ENCODE results near the gene SLC26A11. TPM values are rescaled to one million over a fixed set of nuclear protein-coding genes. Genes with fewer than 3 reads are reported as not detected.

The SLC26A11 gene
- total and polyA plus RNA-seq, 2 of the 13 experiments (the other 11 are each of a cell fraction or from before 2014, with no cell fraction given), result 8.7 to 13.2 TPM

- TF ChIP-seq CEBPB (IDR thresholded peaks at IDR 0.05; ENCODE audit: borderline replicate concordance, low read depth, low read length) (no peak), IRF2 (CRISPR knock-in tag; IDR thresholded peaks at IDR 0.05) (no peak), ZFP1 (CRISPR knock-in tag; IDR thresholded peaks at IDR 0.05) (no peak), HDAC6 (IDR thresholded peaks at IDR 0.05; ENCODE audit: low read depth, low read length) (no peak), ZNF331 (CRISPR knock-in tag; IDR thresholded peaks at IDR 0.05) (0 out of 2 replicates have a peak, but pooled peaks have one; percentile 43), ZNF138 (CRISPR knock-in tag; IDR thresholded peaks at IDR 0.05; ENCODE audit: low read depth) (no peak), AFF4 (CRISPR knock-in tag; IDR thresholded peaks at IDR 0.05) (no peak), ZC3H4 (CRISPR knock-in tag; IDR thresholded peaks at IDR 0.05; ENCODE audit: borderline replicate concordance) (peak; percentile 61; the same call in 1 of the 2 replicates), HIC2 (CRISPR knock-in tag; IDR thresholded peaks at IDR 0.05; ENCODE audit: low read depth) (no peak), RXRB (CRISPR knock-in tag; IDR thresholded peaks at IDR 0.05; ENCODE audit: borderline replicate concordance) (no peak), TFDP1 (CRISPR knock-in tag; IDR thresholded peaks at IDR 0.05; ENCODE audit: borderline replicate concordance) (peak; percentile 71; the same call in 1 of the 2 replicates), CENPT (CRISPR knock-in tag; IDR thresholded peaks at IDR 0.05; ENCODE audit: low read depth) (no peak), SMARCE1 (IDR thresholded peaks at IDR 0.05; ENCODE audit: borderline replicate concordance) (no peak), PAX8 (CRISPR knock-in tag; IDR thresholded peaks at IDR 0.05; ENCODE audit: borderline replicate concordance) (peak; percentile 89; the same call in 1 of the 2 replicates), GATAD2A (CRISPR knock-in tag; IDR thresholded peaks at IDR 0.05) (peak; percentile 45; the same call in 1 of the 2 replicates), ASH2L (IDR thresholded peaks at IDR 0.05; ENCODE audit: insufficient read length, low read depth, low read length) (peak; percentile 61), ZNF251 (CRISPR knock-in tag; IDR thresholded peaks at IDR 0.05) (no peak), CHCHD3 (CRISPR knock-in tag; IDR thresholded peaks at IDR 0.05) (0 out of 2 replicates have a peak, but pooled peaks have one; percentile 28), RARG (CRISPR knock-in tag; IDR thresholded peaks at IDR 0.05; ENCODE audit: low read depth) (peak; percentile 84; the same call in 1 of the 2 replicates)
- TF ChIP-seq, protein P1, sequence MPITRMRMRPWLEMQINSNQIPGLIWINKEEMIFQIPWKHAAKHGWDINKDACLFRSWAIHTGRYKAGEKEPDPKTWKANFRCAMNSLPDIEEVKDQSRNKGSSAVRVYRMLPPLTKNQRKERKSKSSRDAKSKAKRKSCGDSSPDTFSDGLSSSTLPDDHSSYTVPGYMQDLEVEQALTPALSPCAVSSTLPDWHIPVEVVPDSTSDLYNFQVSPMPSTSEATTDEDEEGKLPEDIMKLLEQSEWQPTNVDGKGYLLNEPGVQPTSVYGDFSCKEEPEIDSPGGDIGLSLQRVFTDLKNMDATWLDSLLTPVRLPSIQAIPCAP (CRISPR knock-in tag; IDR thresholded peaks at IDR 0.05; ENCODE audit: low read depth), result 0 out of 2 replicates have a peak, but pooled peaks have one; percentile 18
- TF ChIP-seq, protein P2, sequence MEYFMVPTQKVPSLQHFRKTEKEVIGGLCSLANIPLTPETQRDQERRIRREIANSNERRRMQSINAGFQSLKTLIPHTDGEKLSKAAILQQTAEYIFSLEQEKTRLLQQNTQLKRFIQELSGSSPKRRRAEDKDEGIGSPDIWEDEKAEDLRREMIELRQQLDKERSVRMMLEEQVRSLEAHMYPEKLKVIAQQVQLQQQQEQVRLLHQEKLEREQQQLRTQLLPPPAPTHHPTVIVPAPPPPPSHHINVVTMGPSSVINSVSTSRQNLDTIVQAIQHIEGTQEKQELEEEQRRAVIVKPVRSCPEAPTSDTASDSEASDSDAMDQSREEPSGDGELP (IDR thresholded peaks at IDR 0.05; ENCODE audit: borderline replicate concordance, low read depth), result peak; percentile 43; the same call in 1 of the 2 replicates
Observed at GRCh38 chr17:80220054-80220735, at the start of gene SLC26A11, which contains the start of gene SGSH (continued).

Measured in HepG2 (cell line).